IPS-NIHi7 (cell line): ENCODE results near the gene AGPAT4.
"Not testable (repeated sequence)": the region's sequence is repeated elsewhere in the genome, so short reads cannot be mapped to it uniquely, and the experiment has no call there.

Source experiments
- DNase-seq: peaks from one replicate; pipeline ENCODE4 v3.0.0; 2012; ENCODE audit warnings: mixed read lengths; ENCODE audit errors: extremely low spot score

The AGPAT4 gene

GRCh38 chr6:161227004-161227960, 46.6 kb downstream of the AGPAT4 start:
- DNase-seq: no peak

- DNase-seq: no peak
Measured at GRCh38 chr6:161226009-161226964, 47.6 kb downstream of the AGPAT4 start.

DNA sequence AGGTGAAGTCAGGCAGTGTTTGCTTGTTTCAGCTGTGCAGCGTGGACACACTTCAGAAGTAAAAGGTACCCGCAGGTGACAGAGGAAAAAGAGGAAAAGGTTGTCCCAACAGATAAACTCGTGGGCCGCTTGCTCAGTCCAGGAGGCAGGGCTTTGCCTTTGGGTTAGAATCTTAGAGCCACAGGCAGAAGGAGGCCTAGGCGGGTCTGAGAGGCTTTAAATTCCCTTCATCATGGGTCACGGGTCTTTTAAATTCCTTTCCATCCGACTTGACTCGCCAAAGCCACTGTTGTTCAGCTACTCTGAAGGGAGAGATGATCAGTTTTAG, 48.2 kb downstream of the AGPAT4 start:
- DNase-seq: no peak

DNA sequence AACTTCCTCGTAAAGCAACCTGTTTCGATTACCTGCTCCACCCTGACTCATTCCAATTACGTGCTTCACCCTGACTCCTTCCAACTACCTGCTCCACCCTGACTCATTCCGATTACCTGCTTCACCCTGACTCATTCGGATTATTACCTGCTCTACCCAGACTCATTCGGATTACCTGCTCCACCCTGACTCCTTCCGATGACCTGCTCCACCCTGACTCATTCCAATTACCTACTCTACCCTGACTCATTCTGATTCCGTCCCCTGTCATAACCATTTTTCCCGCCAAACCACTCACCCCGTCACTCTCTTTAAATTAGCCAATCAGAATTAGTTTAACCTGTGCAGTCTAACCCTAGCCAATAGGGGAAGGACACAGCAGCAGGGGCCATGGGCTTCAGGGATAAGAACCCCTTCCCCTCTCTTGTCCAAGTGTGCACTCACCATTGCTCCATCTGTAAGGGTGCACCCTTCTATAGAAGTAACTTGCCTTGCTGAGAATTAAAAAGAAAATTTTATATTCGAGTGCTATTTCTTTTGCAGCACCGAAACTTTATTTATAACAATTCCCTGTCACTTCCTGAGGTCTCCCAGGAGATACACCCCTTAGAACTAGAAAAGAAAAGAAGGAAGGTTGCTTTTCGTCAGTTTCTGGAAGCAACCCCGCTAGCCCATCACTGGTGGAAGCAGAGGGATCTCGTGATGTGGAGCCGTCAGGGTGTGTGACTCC, 48.7 kb downstream of the AGPAT4 start:
- DNase-seq: not testable (repeated sequence)

- no peak for DNase-seq
Measured at GRCh38 chr6:161223646-161224045, 50.2 kb downstream of the AGPAT4 start.

DNA sequence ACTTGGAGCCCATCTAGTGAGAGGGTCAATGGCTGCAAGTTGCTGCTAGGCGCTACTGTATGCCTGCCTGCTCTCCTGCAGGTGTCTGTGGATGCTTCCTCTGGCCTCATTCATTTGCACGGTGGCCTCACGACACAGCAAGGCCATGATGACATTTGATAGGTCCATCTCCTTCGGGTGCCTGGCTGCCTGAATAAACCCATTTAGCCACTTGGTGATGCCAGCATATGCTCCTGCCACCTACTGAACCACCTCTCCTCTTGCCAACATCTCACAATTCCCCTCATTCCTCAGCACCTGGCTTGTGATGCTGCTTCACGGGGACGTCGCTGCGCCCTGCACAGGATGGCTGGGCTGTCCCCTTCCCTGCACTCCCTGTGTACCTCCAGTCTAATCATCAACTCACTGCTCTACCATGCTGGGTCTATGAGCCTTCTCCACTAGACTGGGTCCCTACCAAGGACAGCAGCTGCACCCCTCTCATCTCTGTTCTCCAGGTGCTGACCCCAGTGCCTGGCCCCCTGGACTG, 51.1 kb downstream of the AGPAT4 start:
- DNase-seq: no peak

DNA sequence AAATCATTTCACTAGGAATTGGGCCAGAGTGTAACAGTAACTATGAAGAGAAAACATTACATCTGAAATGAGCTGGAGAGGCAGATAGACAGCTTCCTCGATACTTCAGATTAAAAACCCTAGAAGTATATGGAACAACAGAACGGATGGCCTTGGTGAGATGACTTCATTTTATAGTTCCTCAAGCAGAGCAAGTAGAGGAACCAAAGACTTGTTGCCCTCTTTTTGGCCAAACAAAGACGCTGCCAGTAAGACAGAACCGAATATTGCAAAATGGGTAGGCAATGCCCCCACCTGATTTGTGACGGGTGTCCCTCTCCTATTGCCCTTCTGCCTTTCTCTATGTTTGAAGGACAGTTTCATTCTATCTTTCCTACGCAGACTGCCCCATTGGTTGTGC, 53.5 kb downstream of the AGPAT4 start:
- no peak for DNase-seq

DNA sequence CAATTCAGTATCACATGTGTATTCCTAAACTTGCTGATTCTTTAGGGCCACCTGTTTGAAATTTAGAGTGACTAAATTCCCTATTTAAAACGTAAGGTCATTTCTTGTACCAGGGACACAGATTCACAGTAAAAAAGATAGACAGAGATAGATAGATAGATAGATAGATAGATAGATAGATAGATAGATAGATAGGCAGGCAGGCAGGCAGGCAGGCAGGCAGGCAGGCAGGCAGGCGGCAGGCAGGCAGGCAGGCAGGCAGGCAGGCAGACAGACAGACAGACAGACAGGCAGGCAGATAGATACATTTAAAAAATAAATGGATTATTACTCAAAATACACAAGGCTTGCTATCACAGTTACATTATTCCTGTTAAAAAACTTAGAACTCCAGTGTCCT, 54.2 kb downstream of the AGPAT4 start:
- DNase-seq: no peak

DNA sequence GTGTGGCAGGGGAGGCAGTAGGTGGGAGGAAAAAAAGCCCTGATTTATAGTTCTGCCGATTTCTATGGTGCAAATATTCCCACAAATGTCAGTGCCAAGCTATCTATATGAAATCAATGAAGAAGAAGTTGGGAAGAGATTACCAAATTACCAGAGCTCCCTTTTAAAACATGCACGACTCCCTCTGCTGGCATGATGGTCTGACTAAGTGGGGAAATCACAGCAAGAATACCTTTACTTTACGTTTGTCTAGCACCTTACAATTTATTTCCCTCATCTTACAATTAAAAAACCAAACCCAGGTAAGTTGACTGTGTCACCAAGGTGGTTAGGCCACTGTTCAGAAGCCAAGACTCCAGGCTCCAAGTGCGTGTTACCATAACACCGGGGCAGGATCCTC, 55.6 kb downstream of the AGPAT4 start:
- no peak for DNase-seq

- DNase-seq: no peak
Measured at GRCh38 chr6:161217628-161218027, 56.2 kb downstream of the AGPAT4 start.

DNA sequence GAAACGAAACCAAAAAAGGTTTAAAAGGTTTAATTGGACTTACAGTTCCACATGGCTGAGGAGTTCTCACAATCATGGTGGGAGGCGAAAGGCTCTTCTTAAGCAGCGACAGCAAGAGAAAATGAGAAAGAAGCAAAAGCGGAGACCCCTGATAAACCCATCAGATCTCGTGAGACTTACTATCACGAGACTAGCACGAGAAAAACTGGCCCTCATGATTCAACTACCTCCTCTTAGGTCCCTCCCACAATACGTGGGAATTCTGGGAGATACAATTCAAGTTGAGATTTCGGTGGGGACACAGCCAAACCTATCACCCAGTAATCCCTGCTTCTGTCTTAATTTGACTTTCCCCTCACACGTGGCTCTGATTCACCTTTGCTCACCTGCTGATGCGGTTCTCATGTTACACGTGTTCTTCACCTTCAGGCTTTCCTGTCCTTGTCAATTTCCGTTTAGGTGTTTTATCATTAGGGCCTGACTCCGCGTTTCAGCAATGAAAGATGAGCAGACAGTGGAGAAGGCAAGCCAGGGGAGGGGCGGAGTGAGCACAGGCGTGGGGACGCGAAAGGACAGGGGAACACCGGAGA, 57.1 kb downstream of the AGPAT4 start:
- no peak for DNase-seq

DNA sequence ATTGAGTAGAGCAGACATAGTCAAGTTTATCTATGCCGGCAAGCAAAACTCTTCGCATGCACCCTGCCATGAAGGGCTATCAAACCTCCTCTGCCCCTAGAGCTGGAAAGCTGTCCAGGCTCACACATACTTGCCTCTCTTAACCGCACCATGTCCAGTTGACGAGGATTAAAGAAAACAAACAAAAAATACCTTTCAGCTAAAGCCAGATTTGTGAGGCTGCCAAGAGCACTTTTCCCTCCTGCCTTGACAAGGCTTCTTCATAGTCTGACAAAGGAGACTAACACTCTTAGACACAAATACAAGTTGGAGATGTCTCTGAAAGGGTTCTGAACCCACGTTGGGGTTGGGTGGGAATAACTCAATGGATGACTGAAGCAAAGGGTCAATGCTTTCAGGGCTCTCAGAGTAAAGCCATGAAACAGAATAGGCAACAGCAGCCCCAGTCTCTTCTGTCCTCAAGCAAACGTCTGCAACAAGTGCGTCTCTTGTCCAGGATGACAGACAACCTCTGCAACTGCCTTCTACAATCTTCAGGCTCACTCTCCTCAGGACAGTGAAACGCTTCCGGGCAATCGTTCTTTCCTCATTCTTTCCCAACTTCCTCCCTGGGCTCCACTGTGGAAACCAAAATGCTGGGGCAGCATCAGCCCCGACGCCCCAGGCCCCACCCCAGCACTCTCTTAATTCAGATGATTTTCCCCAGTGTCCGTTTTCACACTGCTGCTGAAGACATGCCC, 57.8 kb downstream of the AGPAT4 start:
- DNase-seq: no peak

- DNase-seq: no peak
Measured at GRCh38 chr6:161215193-161215592, 58.7 kb downstream of the AGPAT4 start.

DNA sequence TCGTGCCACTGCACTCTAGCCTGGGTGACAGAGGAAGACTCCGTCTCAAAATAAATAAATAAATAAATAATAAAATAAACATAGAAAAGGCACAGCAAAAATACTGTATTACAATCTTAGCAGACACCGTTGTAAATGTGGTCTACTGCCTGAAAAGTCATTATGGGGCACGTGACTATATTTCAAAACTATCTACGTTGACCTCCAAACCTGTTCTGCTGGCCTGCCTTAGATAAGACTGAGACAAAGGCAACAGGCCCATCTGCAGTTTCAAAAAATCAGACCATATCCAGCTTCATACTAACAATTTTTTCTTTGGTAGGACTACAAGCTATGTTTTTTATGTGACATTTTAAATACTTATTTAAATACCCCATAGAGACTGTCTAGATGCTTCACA, 59.1 kb downstream of the AGPAT4 start:
- DNase-seq: no peak

- DNase-seq: no peak
Measured at GRCh38 chr6:161212902-161213301, 61.0 kb downstream of the AGPAT4 start.

DNA sequence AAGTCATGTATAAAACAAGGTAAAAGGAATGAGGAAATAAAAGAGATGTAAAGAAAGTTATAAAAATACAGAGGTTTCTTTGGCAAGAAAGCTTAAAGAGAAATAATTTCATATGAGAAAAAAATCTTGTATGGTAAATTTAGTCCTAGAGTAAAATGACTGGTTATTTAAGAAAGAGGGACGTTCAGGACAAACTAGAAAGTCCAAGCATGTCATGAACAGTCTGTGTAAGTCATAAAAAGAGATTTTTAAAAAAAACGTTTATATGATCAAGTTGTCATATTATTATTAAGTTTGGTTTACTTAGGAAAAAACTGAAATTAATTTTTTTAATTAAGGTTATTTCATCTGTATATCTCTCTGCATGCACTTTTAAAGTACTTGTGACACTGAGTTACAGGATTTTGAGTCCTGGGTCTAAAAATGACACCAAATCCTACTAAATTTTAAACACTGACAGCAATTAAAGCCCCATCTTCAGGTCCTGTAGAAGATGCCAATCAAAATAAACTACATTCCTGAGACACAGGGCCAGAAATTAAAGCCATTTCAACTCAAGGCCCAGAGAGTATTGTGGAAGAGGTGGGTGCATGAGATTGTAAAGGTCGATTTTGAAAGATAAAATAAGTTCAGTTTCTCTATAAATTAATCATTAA, 62.4 kb downstream of the AGPAT4 start:
- no peak for DNase-seq

- no peak for DNase-seq
Measured at GRCh38 chr6:161210857-161211256, 63.0 kb downstream of the AGPAT4 start.

DNA sequence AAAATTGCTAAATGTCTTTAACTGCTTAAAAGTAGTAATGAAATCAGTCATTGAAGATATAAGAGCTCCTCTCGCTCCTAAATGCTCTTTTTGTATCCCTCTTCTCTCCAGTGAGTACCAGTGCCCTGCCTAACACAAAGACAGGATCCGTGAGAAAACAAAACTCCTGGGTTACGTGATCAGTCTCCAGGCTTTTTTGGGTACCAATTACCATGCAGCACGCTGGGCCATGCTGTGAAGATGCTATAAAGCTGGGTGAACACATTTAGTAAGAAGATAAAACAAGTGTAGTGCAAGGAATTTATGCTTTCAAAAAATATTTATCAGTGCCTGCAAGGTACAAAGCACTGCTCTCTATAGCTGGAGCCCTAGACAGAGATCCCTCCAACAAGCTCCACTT, 66.7 kb downstream of the AGPAT4 start:
- DNase-seq: no peak

DNA sequence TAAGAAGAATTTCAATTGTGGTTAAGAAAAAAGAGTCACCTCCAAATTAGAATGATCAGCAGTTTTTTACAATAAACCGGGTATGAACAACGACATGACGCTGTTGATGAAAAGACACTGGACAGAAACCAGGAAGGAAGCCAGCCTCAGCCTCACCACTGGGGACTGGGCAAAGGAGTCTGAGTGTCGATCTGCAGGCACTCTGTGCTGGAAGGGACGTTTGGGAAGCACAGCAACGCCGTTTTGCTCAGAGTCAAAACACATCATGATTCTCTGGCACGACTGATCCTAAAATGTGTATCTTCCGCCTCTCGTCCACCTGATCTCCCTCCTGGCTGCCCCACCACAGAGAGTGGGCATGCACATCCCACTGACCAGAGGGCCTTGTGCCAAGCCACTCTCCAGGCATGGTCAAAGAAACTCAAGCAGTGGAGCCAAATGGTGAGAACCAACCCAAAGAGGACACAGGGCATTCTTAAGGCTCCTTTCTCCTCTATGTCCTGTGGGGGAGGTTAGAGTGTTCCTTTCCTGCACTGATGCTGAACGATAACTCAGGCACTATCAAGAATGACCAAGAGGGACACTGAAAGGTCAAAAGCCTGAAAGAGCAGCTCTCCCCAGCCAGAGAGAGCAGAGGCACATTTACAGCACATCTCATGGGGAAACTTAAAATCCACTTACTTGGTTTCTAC, 68.8 kb downstream of the AGPAT4 start:
- DNase-seq: no peak
